CD4-positive, alpha-beta T cell (primary cell): ENCODE measurements around the gene DIS3L2. TPM values are rescaled to one million over a fixed set of nuclear protein-coding genes. Genes with fewer than 3 reads are reported as not detected.
"Not testable (repeated sequence)": the region's sequence is repeated elsewhere in the genome, so short reads cannot be mapped to it uniquely, and the experiment has no call there.

Experiments used
- ATAC-seq: fragments of 200-7000 bp; cut with Tn5 transposase; one replicate; pipeline ENCODE4 v1.10.0; 2022; ENCODE audit warnings: mild to moderate bottlenecking; ENCODE audit not compliant: poor library complexity
- CTCF ChIA-PET: fragments of 350-600 bp; sonication (Branson Sonifier 250); formaldehyde crosslinking; loops from one replicate; lab custom pipeline; 2021; ENCODE audit warnings: antibody characterized with exemption, inconsistent platforms; lab: Charles Lee
- POLR2A ChIA-PET: fragments of 350-600 bp; sonication (Branson Sonifier 250); formaldehyde crosslinking; loops from one replicate; lab custom pipeline; 2021; ENCODE audit warnings: antibody characterized with exemption, inconsistent platforms; lab: Charles Lee
- DNase-seq, 14 experiments: peaks; one replicate each; pipeline ENCODE4 v3.0.0-alpha.2; 2013 to 2020; ENCODE audit warnings: mixed read lengths in 2 of 14
- H3K27ac ChIP-seq, 2 donors: one replicate each; pipeline versions ENCODE4 v1.5.1 to v1.7.0; 2013; ENCODE audit warnings: low read length in 2 of 2, low read depth in 1 of 2, mild to moderate bottlenecking in 1 of 2
- H3K27me3 ChIP-seq, 2 experiments: 1 replicate in 1 of 2; 2 replicates in 1 of 2; pipeline versions ENCODE4 v1.6.1 to v1.7.0; 2013; ENCODE audit warnings: low read length in 2 of 2, control low read depth in 1 of 2, mild to moderate bottlenecking in 1 of 2, moderate library complexity in 1 of 2; ENCODE audit not compliant: insufficient read depth in 2 of 2, control insufficient read depth in 1 of 2
- H3K36me3 ChIP-seq: one replicate; pipeline ENCODE4 v1.6.1; 2013; ENCODE audit warnings: low read length, control low read depth; ENCODE audit not compliant: insufficient read depth
- H3K4me1 ChIP-seq: one replicate; pipeline ENCODE4 v1.6.1; 2013; ENCODE audit warnings: low read length, control low read depth; ENCODE audit not compliant: insufficient read depth
- H3K4me3 ChIP-seq: one replicate; pipeline ENCODE4 v1.5.1; 2013; ENCODE audit warnings: mild to moderate bottlenecking, low read length, moderate library complexity
- H3K9me3 ChIP-seq, 2 experiments: 1 replicate in 1 of 2; 2 replicates in 1 of 2; pipeline versions ENCODE4 v1.6.1 to v1.7.0; 2013; ENCODE audit warnings: low read length in 2 of 2, mild to moderate bottlenecking in 2 of 2, control low read depth in 1 of 2, moderate library complexity in 1 of 2; ENCODE audit not compliant: control insufficient read depth in 1 of 2, insufficient read depth in 1 of 2
- H3K27ac Mint-ChIP-seq: one replicate; pipeline ENCODE4 v1.8.0; 2020; ENCODE audit warnings: mixed read lengths
- H3K27me3 Mint-ChIP-seq: one replicate; pipeline ENCODE4 v1.8.0; 2021; ENCODE audit warnings: mixed read lengths
- H3K36me3 Mint-ChIP-seq: one replicate; pipeline ENCODE4 v1.8.0; 2021; ENCODE audit warnings: low read depth, mixed read lengths
- H3K4me1 Mint-ChIP-seq: one replicate; pipeline ENCODE4 v1.8.0; 2021; ENCODE audit warnings: low read depth, mixed read lengths
- H3K4me3 Mint-ChIP-seq: one replicate; pipeline ENCODE4 v1.8.0; 2020; ENCODE audit warnings: mild to moderate bottlenecking, mixed read lengths
- H3K9me3 Mint-ChIP-seq: one replicate; pipeline ENCODE4 v1.8.0; 2020; ENCODE audit warnings: mixed read lengths
- CTCF ChIP-seq: fragments of 200-600 bp; IDR thresholded peaks from one replicate; pipeline ENCODE4 v1.8.0; 2022; ENCODE audit warnings: antibody characterized with exemption, mild to moderate bottlenecking
- intact Hi-C, 2 experiments: fragments of 100-400 bp; cut with DNase I in 1 of 2; cut with micrococcal nuclease in 1 of 2; formaldehyde crosslinking; loops; one replicate each; pipeline versions ENCODE4 v1.15.1 to v1.9.0; 2023 to 2025; cut with DNase I, micrococcal nuclease
- total RNA-seq, 174 experiments: library from RNA in 2 of 174; stranded (reverse) in 2 of 174; gene quantifications; one replicate each; pipeline ENCODE4 v1.2.3 and lab custom pipeline; 2021 to 2026

The DIS3L2 gene
- total RNA-seq, 2 experiments from 2014 or later, result 59.8 to 62.9 TPM

DNA sequence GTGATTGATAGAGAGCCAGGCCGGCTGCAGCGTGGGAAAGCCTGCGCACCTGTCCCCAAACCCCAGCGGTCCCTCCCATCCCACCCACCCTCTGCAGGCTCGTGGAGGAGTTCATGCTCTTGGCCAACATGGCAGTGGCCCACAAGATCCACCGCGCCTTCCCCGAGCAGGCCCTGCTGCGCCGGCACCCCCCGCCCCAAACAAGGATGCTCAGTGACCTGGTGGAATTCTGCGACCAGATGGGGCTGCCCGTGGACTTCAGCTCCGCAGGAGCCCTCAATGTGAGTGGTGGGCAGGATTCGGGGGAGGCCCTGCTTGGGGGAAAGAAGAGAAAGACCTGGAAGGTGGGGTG lies 368.2 kb downstream of the DIS3L2 start:
- intact Hi-C loops, result loop anchor here (5.0 to 10.0 kb wide), 7 partner anchors 55 to 545 kb away; partner anchors contain the start of genes COPS7B (in 1 of the 2) and PDE6D (in 1 of the 2)
- Histone ChIP-seq H3K27me3 (no peaks in the 10 kb centered on the region), H3K4me1 (peaks cover 13% of the 10 kb centered on the region), H3K9me3 (no peaks in the 10 kb centered on the region), H3K36me3 (peaks cover 3% of the 10 kb centered on the region), H3K27ac (no peak overlapping the region), H3K4me3 (no peak overlapping the region)
- TF ChIP-seq CTCF, result no peak
- Mint-ChIP-seq H3K4me1 (peaks cover 7% of the 10 kb centered on the region), H3K27ac (no peak overlapping the region), H3K36me3 (no peaks in the 10 kb centered on the region), H3K9me3 (no peaks in the 10 kb centered on the region), H3K27me3 (no peaks in the 10 kb centered on the region), H3K4me3 (no peak overlapping the region)
- ATAC-seq (no peak), DNase-seq (peak in 1 of 14 experiments; percentile 2)
- ChIA-PET POLR2A (no interaction called here), CTCF (no interaction called here)

- Mint-ChIP-seq H3K36me3 (no peaks in the 10 kb centered on the region), H3K4me1 (peaks cover 7% of the 10 kb centered on the region), H3K27ac (no peak overlapping the region), H3K9me3 (no peaks in the 10 kb centered on the region), H3K4me3 (no peak overlapping the region), H3K27me3 (no peaks in the 10 kb centered on the region)
- DNase-seq (peak in 1 of 14 experiments; percentile 1), ATAC-seq (no peak)
- no peak for TF ChIP-seq CTCF
- ChIA-PET POLR2A (no interaction called here), CTCF (no interaction called here)
- H3K4me1 ChIP-seq, result peaks cover 13% of the 10 kb centered on the region
- intact Hi-C loops, result loop anchor here in 1 of 2 experiments (10.0 kb wide), 1 partner anchor 114 kb away; no protein-coding TSS in a partner anchor
- no peak overlapping the region for H3K4me3 ChIP-seq
- peaks cover 3% of the 10 kb centered on the region for H3K36me3 ChIP-seq
- H3K27ac ChIP-seq, result no peak overlapping the region
- no peaks in the 10 kb centered on the region for H3K27me3 ChIP-seq
- H3K9me3 ChIP-seq, result no peaks in the 10 kb centered on the region
Measured at GRCh38 chr2:232330068-232330999, 368.8 kb downstream of the DIS3L2 start.

DNA sequence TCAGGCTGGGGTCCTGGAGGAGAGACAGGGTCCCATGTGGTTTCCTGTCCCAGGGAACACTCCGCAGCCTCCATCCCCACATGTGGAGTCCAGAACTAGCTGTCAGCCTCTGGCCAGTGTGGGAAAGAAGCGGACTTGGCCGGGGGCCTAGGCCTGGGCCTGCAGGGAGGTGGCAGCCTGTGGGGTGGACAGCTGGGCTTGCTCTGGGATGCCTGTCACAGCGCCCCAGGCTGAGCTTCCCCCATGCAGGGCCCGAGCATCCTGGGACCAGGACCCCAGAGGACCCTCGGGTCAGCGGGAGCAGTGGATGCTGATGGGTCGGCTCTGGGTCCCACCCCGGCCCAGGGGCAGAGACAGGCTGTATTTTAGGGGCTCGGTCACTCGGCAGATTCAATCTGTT lies 369.5 kb downstream of the DIS3L2 start:
- H3K27me3 Mint-ChIP-seq, H3K27ac ChIP-seq, H3K36me3 ChIP-seq, POLR2A ChIA-PET, H3K4me3 ChIP-seq, ATAC-seq, H3K27me3 ChIP-seq, H3K9me3 Mint-ChIP-seq, H3K36me3 Mint-ChIP-seq, CTCF ChIA-PET, H3K4me3 Mint-ChIP-seq, H3K9me3 ChIP-seq, H3K27ac Mint-ChIP-seq, H3K4me1 Mint-ChIP-seq: not testable (repeated sequence)
- intact Hi-C loops, result loop anchor here in 1 of 2 experiments (10.0 kb wide), 1 partner anchor 114 kb away; no protein-coding TSS in a partner anchor
- peaks cover 11% of the 10 kb centered on the region for H3K4me1 ChIP-seq
- peak in 1 of 14 experiments; percentile 1 for DNase-seq

DNA sequence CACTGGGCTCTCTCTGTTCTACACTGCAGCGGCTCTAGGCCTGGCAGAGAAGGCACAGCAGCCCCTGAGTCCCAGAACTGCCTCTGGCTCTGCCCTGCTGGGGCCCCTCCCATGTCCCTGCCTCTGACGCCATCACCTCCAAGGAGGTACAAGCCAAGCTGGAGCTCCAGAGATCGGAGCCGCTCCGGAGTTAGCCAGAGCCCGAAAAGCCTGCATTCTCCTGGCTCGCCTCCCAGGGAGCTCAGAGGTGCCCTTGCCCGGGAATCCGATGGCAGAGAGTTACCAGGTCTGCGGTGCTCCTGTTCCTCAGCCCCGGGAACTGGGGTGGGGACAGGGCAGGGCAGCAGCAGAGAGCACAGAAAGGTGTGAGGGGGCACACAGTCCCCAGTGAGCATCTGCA lies 370.1 kb downstream of the DIS3L2 start:
- H3K27ac ChIP-seq, H3K4me3 Mint-ChIP-seq, H3K27me3 Mint-ChIP-seq, H3K9me3 ChIP-seq, H3K4me1 Mint-ChIP-seq, CTCF ChIA-PET, H3K9me3 Mint-ChIP-seq, H3K4me3 ChIP-seq, H3K27me3 ChIP-seq, H3K27ac Mint-ChIP-seq, ATAC-seq, POLR2A ChIA-PET, H3K4me1 ChIP-seq, H3K36me3 Mint-ChIP-seq, H3K36me3 ChIP-seq: not testable (repeated sequence)
- peak in 2 of 14 experiments; percentile 0 to 10 for DNase-seq
- intact Hi-C loops, result loop anchor here in 1 of 2 experiments (10.0 kb wide), 1 partner anchor 113 kb away; no protein-coding TSS in a partner anchor

DNA sequence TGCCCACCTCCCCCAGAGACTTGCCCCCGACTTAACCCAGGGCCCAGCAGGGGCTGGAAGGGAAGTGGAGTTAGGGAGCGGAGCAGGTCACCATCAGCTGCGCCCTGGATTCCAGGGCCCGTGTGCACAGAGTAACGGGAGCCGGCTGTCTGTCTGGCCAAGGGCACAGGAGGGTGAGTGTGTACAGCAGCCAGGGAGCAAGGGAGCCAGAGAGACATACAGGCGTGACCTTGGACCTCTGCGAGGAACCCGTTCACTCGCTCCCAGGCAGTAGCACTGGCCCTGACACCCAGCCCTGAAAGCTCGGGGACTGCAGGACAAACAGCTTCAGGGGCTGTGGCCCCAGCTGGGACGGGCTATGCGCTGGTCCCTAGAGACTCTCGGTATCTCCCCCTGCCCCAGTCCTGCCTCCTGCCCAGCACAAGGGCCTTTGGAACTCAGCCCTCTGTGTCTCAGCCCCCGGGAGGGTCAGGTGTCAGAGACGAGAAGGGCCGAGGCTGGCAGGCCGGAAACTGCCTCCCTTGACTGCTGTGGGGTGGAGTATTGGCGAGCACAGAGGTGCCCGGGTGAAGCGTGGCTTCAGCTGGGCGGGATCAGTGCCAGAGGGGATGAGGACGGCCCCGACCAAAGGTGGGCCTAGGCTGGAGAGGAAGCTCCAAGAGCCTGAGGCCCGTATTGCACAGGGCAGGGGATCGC lies 370.9 kb downstream of the DIS3L2 start:
- H3K4me3 ChIP-seq, H3K27me3 ChIP-seq, ATAC-seq, POLR2A ChIA-PET, H3K4me3 Mint-ChIP-seq, H3K27ac Mint-ChIP-seq, H3K9me3 ChIP-seq, H3K36me3 Mint-ChIP-seq, H3K4me1 ChIP-seq, H3K4me1 Mint-ChIP-seq, H3K9me3 Mint-ChIP-seq, H3K27ac ChIP-seq, H3K27me3 Mint-ChIP-seq, CTCF ChIA-PET, H3K36me3 ChIP-seq: not testable (repeated sequence)
- intact Hi-C loops, result loop anchor here in 1 of 2 experiments (10.0 kb wide), 1 partner anchor 112 kb away; no protein-coding TSS in a partner anchor
- peak in 2 of 14 experiments; percentile 0 to 22 for DNase-seq
